Endothelial cell of umbilical vein (primary cell): Measurements from ENCODE around the gene CCNG2.

ENCODE experiments used
- CTCF ChIP-seq, 2 donors: IDR thresholded peaks; 1 replicate in 1 of 2; 2 replicates in 1 of 2; pipeline ENCODE4 v1.5.1; 2011; ENCODE audit warnings: low read length in 2 of 2, mild to moderate bottlenecking in 2 of 2, moderate library complexity in 2 of 2, control low read depth in 1 of 2, inconsistent platforms in 1 of 2, low read depth in 1 of 2; ENCODE audit not compliant: insufficient read depth in 1 of 2; ENCODE audit errors: extremely low read depth in 1 of 2
- EZH2 ChIP-seq: IDR thresholded peaks from 2 replicates; pipeline ENCODE4 v1.6.1; 2012; ENCODE audit warnings: borderline replicate concordance, low read depth, mild to moderate bottlenecking, moderate library complexity, low read length, inconsistent platforms; ENCODE audit not compliant: severe bottlenecking
- GATA2 ChIP-seq: IDR thresholded peaks from 2 replicates; pipeline ENCODE4 v1.7.0; 2011; ENCODE audit warnings: low read depth, mild to moderate bottlenecking, moderate library complexity, mixed read lengths, low read length; ENCODE audit not compliant: insufficient read length, insufficient read depth
- JUN ChIP-seq: IDR thresholded peaks from 2 replicates; pipeline ENCODE4 v1.6.1; 2011; ENCODE audit warnings: borderline replicate concordance, low read depth; ENCODE audit not compliant: insufficient read length, insufficient read depth
- MAX ChIP-seq: IDR thresholded peaks from 2 replicates; pipeline ENCODE4 v1.6.1; 2011; ENCODE audit not compliant: insufficient read depth, insufficient read length
- MYC ChIP-seq: IDR thresholded peaks from one replicate; pipeline ENCODE4 v1.6.1; 2011; ENCODE audit warnings: mild to moderate bottlenecking, low read depth, low read length
- POLR2A ChIP-seq: IDR thresholded peaks from 2 replicates; pipeline ENCODE4 v1.6.1; 2012; ENCODE audit warnings: low read depth, mild to moderate bottlenecking, control low read depth, low read length
- POLR2AphosphoS5 ChIP-seq: IDR thresholded peaks from 2 replicates; pipeline ENCODE4 v1.6.1; 2012; ENCODE audit warnings: low read depth, mild to moderate bottlenecking, control low read depth, low read length, moderate library complexity; ENCODE audit not compliant: insufficient read depth

GRCh38 chr4:77149789-77150188 is 7.2 kb upstream of the CCNG2 start:
- no peak for TF ChIP-seq CTCF (IDR thresholded peaks at IDR 0.05; ENCODE audit: extremely low read depth in 1 of 2, insufficient read depth in 1 of 2, low read depth in 1 of 2, low read length in 2 of 2)
- TF ChIP-seq POLR2A = no peak
- TF ChIP-seq MAX = no peak
- no peak for TF ChIP-seq JUN
- no peak for TF ChIP-seq MYC
- TF ChIP-seq POLR2AphosphoS5 = no peak
- no peak for TF ChIP-seq EZH2
- TF ChIP-seq GATA2 = no peak
